Ectodermal cell (in vitro differentiated cells): ENCODE results near the gene USP19.

Source experiments
- H3K27ac ChIP-seq: 2 replicates; pipeline ENCODE4 v1.7.0; 2013; ENCODE audit warnings: mild to moderate bottlenecking, low read depth, low read length; ENCODE audit not compliant: insufficient read depth, poor library complexity, severe bottlenecking
- H3K27me3 ChIP-seq: 2 replicates; pipeline ENCODE4 v1.7.0; 2013; ENCODE audit warnings: mild to moderate bottlenecking, low read length; ENCODE audit not compliant: insufficient read depth, control insufficient read depth, poor library complexity, severe bottlenecking
- H3K36me3 ChIP-seq: one replicate; pipeline ENCODE4 v1.7.0; 2013; ENCODE audit warnings: low read length; ENCODE audit not compliant: control insufficient read depth, insufficient read depth
- H3K4me1 ChIP-seq: one replicate; pipeline ENCODE4 v1.7.0; 2013; ENCODE audit warnings: low read length; ENCODE audit not compliant: control insufficient read depth, insufficient read depth
- H3K4me3 ChIP-seq: 2 replicates; pipeline ENCODE4 v1.7.0; 2013; ENCODE audit warnings: low read depth, low read length, control low read depth; ENCODE audit not compliant: insufficient read depth
- H3K9me3 ChIP-seq: 2 replicates; pipeline ENCODE4 v1.7.0; 2013; ENCODE audit warnings: mild to moderate bottlenecking, low read length, moderate library complexity; ENCODE audit not compliant: control insufficient read depth
- WGBS, 2 experiments: methylation state at CpG; one replicate each; pipeline ENCODE4 v1.1.7; 2013; ENCODE audit warnings: missing lambda C conversion rate in 2 of 2; 5-methylcytosine and 5-hydroxymethylcytosine counted together

Gene USP19

GRCh38 chr3:49161197-49161596 lies 40.6 kb upstream of the USP19 start:
- Histone ChIP-seq H3K27me3 (no peaks in the 10 kb centered on the region), H3K4me1 (peaks cover 3% of the 10 kb centered on the region), H3K9me3 (no peaks in the 10 kb centered on the region), H3K27ac (no peak overlapping the region), H3K36me3 (peaks cover 11% of the 10 kb centered on the region), H3K4me3 (no peak overlapping the region)
- 91 to 95% methylated on average over 2 of the region's 2 CpGs for WGBS, 2 experiments

- WGBS, 2 experiments = 87% methylated on average over 2 of the region's 2 CpGs
- Histone ChIP-seq H3K4me1 (no peaks in the 10 kb centered on the region), H3K9me3 (no peaks in the 10 kb centered on the region), H3K27ac (no peak overlapping the region), H3K27me3 (no peaks in the 10 kb centered on the region), H3K36me3 (peaks cover 11% of the 10 kb centered on the region), H3K4me3 (no peak overlapping the region)
These were observed 38.2 kb upstream of the USP19 start for GRCh38 chr3:49158792-49159191.

GRCh38 chr3:49158103-49158709 lies 37.6 kb upstream of the USP19 start:
- H3K9me3 ChIP-seq = no peaks in the 10 kb centered on the region
- H3K27me3 ChIP-seq = no peaks in the 10 kb centered on the region
- no peak overlapping the region for H3K4me3 ChIP-seq
- H3K27ac ChIP-seq = no peak overlapping the region
- no peaks in the 10 kb centered on the region for H3K4me1 ChIP-seq
- 72% methylated on average over 5 of the region's 5 CpGs for WGBS, 2 experiments
- peaks cover 5% of the 10 kb centered on the region for H3K36me3 ChIP-seq

- no peak overlapping the region for H3K27ac ChIP-seq
- H3K9me3 ChIP-seq = no peaks in the 10 kb centered on the region
- 75% methylated on average over 1 of the region's 1 CpG; no CpG with 5 or more reads in 1 of the 2 experiments for WGBS, 2 experiments
- no peaks in the 10 kb centered on the region for H3K36me3 ChIP-seq
- H3K4me1 ChIP-seq = no peaks in the 10 kb centered on the region
- no peaks in the 10 kb centered on the region for H3K27me3 ChIP-seq
- H3K4me3 ChIP-seq = no peak overlapping the region
These were observed 36.7 kb upstream of the USP19 start for GRCh38 chr3:49157289-49157688.

- Histone ChIP-seq H3K36me3 (no peaks in the 10 kb centered on the region), H3K4me3 (no peak overlapping the region), H3K9me3 (no peaks in the 10 kb centered on the region), H3K27me3 (no peaks in the 10 kb centered on the region), H3K4me1 (no peaks in the 10 kb centered on the region), H3K27ac (no peak overlapping the region)
- 82 to 88% methylated on average over 3 of the region's 3 CpGs for WGBS, 2 experiments
These were observed 32.8 kb upstream of the USP19 start for GRCh38 chr3:49153349-49153912.

- no peaks in the 10 kb centered on the region for H3K9me3 ChIP-seq
- H3K4me1 ChIP-seq = no peaks in the 10 kb centered on the region
- H3K27ac ChIP-seq = no peak overlapping the region
- no peaks in the 10 kb centered on the region for H3K27me3 ChIP-seq
- H3K4me3 ChIP-seq = no peak overlapping the region
- no peaks in the 10 kb centered on the region for H3K36me3 ChIP-seq
- 86 to 94% methylated on average over 2 of the region's 2 CpGs for WGBS, 2 experiments
These were observed 31.0 kb upstream of the USP19 start for GRCh38 chr3:49151610-49152009.

- no peaks in the 10 kb centered on the region for H3K4me1 ChIP-seq
- H3K9me3 ChIP-seq = no peaks in the 10 kb centered on the region
- H3K27me3 ChIP-seq = no peaks in the 10 kb centered on the region
- no peak overlapping the region for H3K27ac ChIP-seq
- H3K4me3 ChIP-seq = no peak overlapping the region
- H3K36me3 ChIP-seq = no peaks in the 10 kb centered on the region
- WGBS, 2 experiments = 87 to 91% methylated on average over 5 of the region's 5 CpGs
These were observed 27.5 kb upstream of the USP19 start for GRCh38 chr3:49148159-49148558.

- no peaks in the 10 kb centered on the region for H3K27me3 ChIP-seq
- no peaks in the 10 kb centered on the region for H3K4me1 ChIP-seq
- no peaks in the 10 kb centered on the region for H3K36me3 ChIP-seq
- WGBS, 2 experiments = 74% methylated on average over 2 to 3 of the region's 3 CpGs
- no peaks in the 10 kb centered on the region for H3K9me3 ChIP-seq
- no peak overlapping the region for H3K27ac ChIP-seq
- H3K4me3 ChIP-seq = no peak overlapping the region
These were observed 19.5 kb upstream of the USP19 start for GRCh38 chr3:49140080-49140479.

- H3K27me3 ChIP-seq = no peaks in the 10 kb centered on the region
- H3K36me3 ChIP-seq = no peaks in the 10 kb centered on the region
- H3K9me3 ChIP-seq = no peaks in the 10 kb centered on the region
- H3K4me1 ChIP-seq = peaks cover 4% of the 10 kb centered on the region
- no peak overlapping the region for H3K4me3 ChIP-seq
- WGBS, 2 experiments = 89 to 90% methylated on average over 4 of the region's 4 CpGs
- H3K27ac ChIP-seq = no peak overlapping the region
These were observed 14.9 kb upstream of the USP19 start for GRCh38 chr3:49135499-49135898.

GRCh38 chr3:49134471-49135265 lies 14.0 kb upstream of the USP19 start:
- no peak overlapping the region for H3K4me3 ChIP-seq
- no peak overlapping the region for H3K27ac ChIP-seq
- H3K4me1 ChIP-seq = peaks cover 4% of the 10 kb centered on the region
- no peaks in the 10 kb centered on the region for H3K9me3 ChIP-seq
- no peaks in the 10 kb centered on the region for H3K36me3 ChIP-seq
- H3K27me3 ChIP-seq = no peaks in the 10 kb centered on the region
- 77 to 79% methylated on average over 3 of the region's 3 CpGs for WGBS, 2 experiments
